NAMALWA (cell line): Measurements from ENCODE around the gene CYP3A4.
"Not testable (repeated sequence)": the region's sequence is repeated elsewhere in the genome, so short reads cannot be mapped to it uniquely, and the experiment has no call there.

ENCODE experiments used
- DNase-seq: peaks from one replicate; pipeline ENCODE4 v3.0.0-alpha.2; 2015; ENCODE audit warnings: low spot score

CYP3A4 gene

GRCh38 chr7:99723201-99723600 lies 60.8 kb downstream of the CYP3A4 start:
- DNase-seq = not testable (repeated sequence)

GRCh38 chr7:99720800-99721595 lies 63.0 kb downstream of the CYP3A4 start:
- no peak for DNase-seq

GRCh38 chr7:99719996-99720769 lies 63.8 kb downstream of the CYP3A4 start:
- no peak for DNase-seq

GRCh38 chr7:99713995-99714570 lies 69.9 kb downstream of the CYP3A4 start:
- DNase-seq = no peak

- DNase-seq = no peak
Measured at GRCh38 chr7:99709838-99710578, 74.0 kb downstream of the CYP3A4 start.

- no peak for DNase-seq
Measured at GRCh38 chr7:99709260-99709659, 74.7 kb downstream of the CYP3A4 start.

GRCh38 chr7:99707096-99707495 lies 76.9 kb downstream of the CYP3A4 start:
- DNase-seq = no peak
